ENCODE measurements around the gene RGL2. TPM values are rescaled to one million over a fixed set of nuclear protein-coding genes. Genes with fewer than 3 reads are reported as not detected.

Gene RGL2
- total RNA-seq, 4 donors from 2014 or later, result 66.8 to 78.5 (median 71.3) TPM

GRCh38 chr6:33339193-33339592, 40.5 kb upstream of the RGL2 start:
- WGBS, 2 donors, result 85 to 89% methylated on average over 6 of the region's 6 CpGs
- DNase-seq, result no peak
- no peaks in the 10 kb centered on the region for H3K9me3 ChIP-seq
- TF ChIP-seq CTCF (IDR thresholded peaks at IDR 0.05), result no peak
- no peak for TF ChIP-seq POLR2A (IDR thresholded peaks at IDR 0.05)
- H3K27me3 ChIP-seq, result no peaks in the 10 kb centered on the region
- no peaks in the 10 kb centered on the region for H3K36me3 ChIP-seq
- H3K4me1 ChIP-seq, result peaks cover under 1 to 1% of the 10 kb centered on the region in 2 donors
- H3K27ac ChIP-seq, result no peak overlapping the region
- H3K4me3 ChIP-seq (replicated peaks in 1 of 3), result no peak overlapping the region
- intact Hi-C loops (cut with DNase I), result no loop called here

- Histone ChIP-seq H3K27me3 (no peaks in the 10 kb centered on the region), H3K9me3 (no peaks in the 10 kb centered on the region), H3K36me3 (no peaks in the 10 kb centered on the region), H3K4me1 (no peaks in the 10 kb centered on the region), H3K27ac (no peak overlapping the region), H3K4me3 (replicated peaks in 1 of 3) (no peak overlapping the region)
- 87 to 88% methylated on average over 3 of the region's 3 CpGs for WGBS, 2 donors
- no peak for DNase-seq
- TF ChIP-seq CTCF (IDR thresholded peaks at IDR 0.05) (no peak), POLR2A (IDR thresholded peaks at IDR 0.05) (no peak)
- intact Hi-C loops (cut with DNase I), result no loop called here
These were observed 37.8 kb upstream of the RGL2 start for GRCh38 chr6:33336495-33336894.

- intact Hi-C loops (cut with DNase I), result no loop called here
- no peak for DNase-seq
- H3K27me3 ChIP-seq, result no peaks in the 10 kb centered on the region
- no peaks in the 10 kb centered on the region for H3K36me3 ChIP-seq
- H3K27ac ChIP-seq, result no peak overlapping the region
- no peak for TF ChIP-seq POLR2A (IDR thresholded peaks at IDR 0.05)
- no peak for TF ChIP-seq CTCF (IDR thresholded peaks at IDR 0.05)
- no peaks in the 10 kb centered on the region for H3K9me3 ChIP-seq
- H3K4me3 ChIP-seq (replicated peaks in 1 of 3), result no peak overlapping the region
- 70 to 89% methylated on average over 4 of the region's 4 CpGs for WGBS, 2 donors
- no peaks in the 10 kb centered on the region for H3K4me1 ChIP-seq
These were observed 37.2 kb upstream of the RGL2 start for GRCh38 chr6:33335916-33336315.

GRCh38 chr6:33333666-33334065, 34.9 kb upstream of the RGL2 start:
- no peaks in the 10 kb centered on the region for H3K4me1 ChIP-seq
- no peaks in the 10 kb centered on the region for H3K27me3 ChIP-seq
- no peaks in the 10 kb centered on the region for H3K9me3 ChIP-seq
- H3K4me3 ChIP-seq (replicated peaks in 1 of 3), result no peak overlapping the region
- DNase-seq, result no peak
- H3K36me3 ChIP-seq, result no peaks in the 10 kb centered on the region
- WGBS, 2 donors, result 92 to 95% methylated on average over 4 of the region's 4 CpGs
- TF ChIP-seq CTCF (IDR thresholded peaks at IDR 0.05), result no peak
- no peak for TF ChIP-seq POLR2A (IDR thresholded peaks at IDR 0.05)
- H3K27ac ChIP-seq, result no peak overlapping the region
- intact Hi-C loops (cut with DNase I), result no loop called here

DNA sequence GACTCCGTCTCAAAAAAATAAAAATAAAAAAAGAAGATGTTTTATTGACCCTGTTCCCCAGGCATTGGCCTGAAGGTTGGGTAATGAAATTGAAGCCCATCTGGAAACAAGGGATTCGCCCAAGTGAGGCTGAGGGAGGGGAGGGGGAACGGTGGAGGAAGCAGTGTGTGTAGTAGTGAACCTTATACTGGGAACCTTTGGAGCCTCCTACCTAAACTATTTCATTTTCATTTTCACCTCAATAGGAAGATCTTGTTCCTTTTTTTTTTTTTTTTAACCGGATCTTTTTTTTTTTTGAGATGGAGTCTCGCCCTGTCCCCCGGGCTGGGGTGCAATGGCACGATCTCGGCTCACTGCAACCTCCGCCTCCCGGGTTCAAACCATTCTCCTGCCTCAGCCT, 32.0 kb upstream of the RGL2 start:
- no peak for DNase-seq
- intact Hi-C loops (cut with DNase I), result no loop called here
- Histone ChIP-seq H3K36me3 (no peaks in the 10 kb centered on the region), H3K27me3 (no peaks in the 10 kb centered on the region), H3K27ac (no peak overlapping the region), H3K4me1 (no peaks in the 10 kb centered on the region), H3K9me3 (no peaks in the 10 kb centered on the region), H3K4me3 (replicated peaks in 1 of 3) (no peak overlapping the region)
- TF ChIP-seq POLR2A (IDR thresholded peaks at IDR 0.05) (no peak), CTCF (IDR thresholded peaks at IDR 0.05) (no peak)
- 90 to 95% methylated on average over 10 of the region's 10 CpGs for WGBS, 2 donors

Measured in thyroid gland (tissue), 4 donors.